Measurements from ENCODE around the gene SHISA4.
"Not testable (repeated sequence)": the region's sequence is repeated elsewhere in the genome, so short reads cannot be mapped to it uniquely, and the experiment has no call there.

The SHISA4 gene

DNA sequence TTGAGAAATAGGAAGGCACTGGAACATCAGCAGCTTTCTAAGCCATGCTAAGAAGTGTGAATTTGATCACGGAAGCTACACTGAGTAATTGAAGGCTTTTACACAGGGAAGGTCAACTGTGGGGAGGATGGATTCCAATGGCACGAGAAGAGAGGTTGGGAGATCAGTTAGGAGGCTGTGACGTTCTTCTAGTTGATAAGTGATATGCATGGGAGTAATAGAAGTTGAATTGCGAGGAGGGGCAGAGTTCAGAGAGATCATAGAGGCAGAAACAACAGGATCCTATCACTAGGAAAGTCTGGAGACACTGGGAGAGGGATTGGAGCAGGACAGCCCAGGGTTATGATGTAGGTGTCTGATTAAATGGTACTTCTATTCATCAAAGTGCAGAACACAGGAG lies 41.4 kb downstream of the SHISA4 start:
- no peak for DNase-seq (ENCODE audit: low read depth)

DNA sequence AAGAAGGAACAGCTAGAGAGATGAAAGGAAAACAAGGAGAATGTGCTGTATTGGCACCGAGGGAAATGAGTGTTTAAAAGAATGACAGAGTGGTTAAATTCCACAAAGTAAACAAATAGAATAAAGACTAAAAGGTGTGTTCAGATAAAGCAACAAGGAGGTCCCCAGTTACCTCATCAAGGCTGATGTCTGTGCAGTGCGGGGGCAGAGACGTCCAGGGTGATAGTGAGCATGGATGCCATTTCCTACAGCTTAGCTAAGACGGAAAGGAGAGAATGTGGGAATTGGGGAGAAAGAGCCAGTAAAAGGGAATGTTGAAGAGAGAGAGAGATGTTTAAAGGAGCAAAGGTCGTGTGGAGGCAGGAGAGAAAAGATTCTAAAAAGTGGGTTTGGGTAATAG lies 42.1 kb downstream of the SHISA4 start:
- DNase-seq (ENCODE audit: low read depth) = no peak

- no peak for DNase-seq (ENCODE audit: low read depth)
Observed at GRCh38 chr1:201933840-201934430, 45.2 kb downstream of the SHISA4 start.

DNA sequence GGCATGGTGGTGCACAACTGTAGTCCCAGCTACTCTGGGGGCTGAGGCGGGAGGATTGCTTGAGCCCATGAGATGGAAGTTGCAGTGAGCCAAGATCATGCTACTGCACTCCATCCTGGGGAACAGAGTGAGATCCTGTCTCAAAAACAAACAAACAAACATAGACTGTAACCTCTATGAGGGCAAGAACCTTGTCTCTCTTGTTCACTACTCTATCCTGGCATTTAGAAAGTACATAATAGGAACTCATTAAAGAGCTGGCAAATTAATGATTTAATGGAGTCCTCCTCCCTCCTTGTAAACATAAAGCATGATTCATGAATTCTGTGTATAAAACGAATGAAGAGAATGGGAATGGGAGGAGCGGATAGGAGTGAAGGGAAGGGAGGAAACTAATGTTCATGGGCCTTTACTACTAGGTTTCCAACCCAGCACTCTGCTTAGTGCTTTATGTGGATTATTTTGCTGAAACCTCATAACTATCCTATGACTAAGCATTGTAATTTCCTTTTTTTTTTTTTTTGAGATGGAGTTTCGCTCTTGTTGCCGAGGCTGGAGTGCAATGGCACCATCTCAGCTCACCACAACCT lies 49.0 kb downstream of the SHISA4 start:
- no peak for DNase-seq (ENCODE audit: low read depth)

- no peak for DNase-seq (ENCODE audit: low read depth)
Observed at GRCh38 chr1:201938440-201939035, 49.8 kb downstream of the SHISA4 start.

DNA sequence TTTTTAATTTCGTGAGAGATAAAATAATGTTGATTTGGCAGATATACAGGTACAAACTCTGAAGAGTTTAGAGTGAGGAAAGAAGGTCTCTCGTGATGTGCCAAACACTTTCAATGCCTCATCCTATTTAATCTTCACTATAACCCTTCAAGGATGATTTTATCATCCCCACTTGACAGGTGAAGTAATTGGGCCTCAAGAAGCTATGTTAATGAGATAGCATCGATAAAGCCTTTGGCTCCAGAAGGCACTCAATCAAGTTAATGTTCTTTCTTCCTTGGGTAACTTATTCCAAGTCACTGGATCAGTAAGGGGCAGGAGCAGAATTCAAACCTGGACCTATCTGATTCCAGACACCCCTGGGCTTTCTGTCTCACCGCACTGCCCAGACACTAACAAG lies 50.5 kb downstream of the SHISA4 start:
- no peak for DNase-seq (ENCODE audit: low read depth)

GRCh38 chr1:201939574-201939973 lies 50.9 kb downstream of the SHISA4 start:
- DNase-seq (ENCODE audit: low read depth) = no peak

- not testable (repeated sequence) for DNase-seq (ENCODE audit: low read depth)
Observed at GRCh38 chr1:201940316-201940715, 51.6 kb downstream of the SHISA4 start.

DNA sequence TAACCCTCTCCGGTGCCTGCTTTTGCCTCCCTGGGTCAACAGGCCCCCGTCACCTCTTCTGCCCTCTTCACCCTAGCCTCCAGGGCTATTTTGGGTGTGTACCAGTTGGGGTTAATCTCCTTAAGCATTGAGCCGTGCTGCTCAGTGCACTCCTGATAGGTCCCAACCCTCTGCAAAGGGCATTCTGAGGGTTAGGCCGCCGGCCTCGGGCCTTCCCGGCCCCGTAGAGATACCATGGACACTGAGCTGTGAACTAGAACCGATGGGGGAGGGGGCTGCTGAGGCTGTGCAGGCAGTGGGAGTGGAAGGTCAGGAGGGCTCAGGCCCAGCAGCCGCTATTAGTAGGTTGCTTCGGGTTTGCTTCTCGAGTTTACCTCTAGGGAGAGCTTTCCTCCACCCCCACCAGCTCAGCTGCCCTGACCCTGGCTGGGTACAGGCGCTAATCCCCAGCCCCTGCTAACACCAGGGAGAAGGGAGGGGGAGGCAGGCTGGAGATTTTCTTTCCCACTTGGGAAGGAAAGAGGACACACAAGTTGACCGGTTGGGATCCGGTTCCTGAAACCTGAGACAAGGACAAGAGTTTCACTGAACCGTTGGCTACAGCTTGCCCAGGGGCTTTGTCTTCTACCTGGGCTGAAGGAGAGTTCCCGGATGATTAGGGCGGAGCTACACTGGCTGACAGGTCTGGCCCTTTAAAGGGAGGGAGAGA lies 52.9 kb downstream of the SHISA4 start:
- DNase-seq (ENCODE audit: low read depth) = no peak

- DNase-seq (ENCODE audit: low read depth) = no peak
Observed at GRCh38 chr1:201942129-201942495, 53.4 kb downstream of the SHISA4 start.

All from activated gamma-delta T cell treated with anti-CD3 and anti-CD28 coated beads, Interleukin-2, amount 50 U/mL, for 16 hours (primary cell).